GM12874 (cell line): ENCODE data around the gene IER2.

Experiments
- CTCF ChIP-seq: IDR thresholded peaks from 2 replicates; pipeline ENCODE4 v1.5.1; 2011; ENCODE audit warnings: low read depth, mild to moderate bottlenecking, control low read depth, low read length, moderate library complexity; ENCODE audit not compliant: insufficient read depth

IER2 gene

GRCh38 chr19:13163609-13164342 lies 13.6 kb downstream of the IER2 start:
- no peak for TF ChIP-seq CTCF

- TF ChIP-seq CTCF, result no peak
These were observed 14.3 kb downstream of the IER2 start for GRCh38 chr19:13164343-13165161.

- TF ChIP-seq CTCF, result no peak
These were observed 15.2 kb downstream of the IER2 start for GRCh38 chr19:13165162-13165997.

GRCh38 chr19:13169769-13170168 lies 19.6 kb downstream of the IER2 start:
- TF ChIP-seq CTCF, result no peak

GRCh38 chr19:13171146-13171545 lies 20.9 kb downstream of the IER2 start:
- no peak for TF ChIP-seq CTCF

GRCh38 chr19:13172346-13173138 lies 22.3 kb downstream of the IER2 start:
- no peak for TF ChIP-seq CTCF
